Lung (tissue), 12 donors: ENCODE results near the gene ORC3. TPM values are rescaled to one million over a fixed set of nuclear protein-coding genes. Genes with fewer than 3 reads are reported as not detected.
"Not testable (repeated sequence)": the region's sequence is repeated elsewhere in the genome, so short reads cannot be mapped to it uniquely, and the experiment has no call there.

Experiments
- ATAC-seq: fragments of 200-7000 bp; cut with Tn5 transposase; one replicate; pipeline ENCODE4 v1.9.1; 2020; ENCODE audit warnings: moderate number of reproducible peaks; ENCODE audit not compliant: insufficient read depth, low FRiP score
- DNase-seq, 3 donors: peaks; one replicate each; pipeline ENCODE4 v3.0.0-alpha.2; 2013 to 2017
- H3K27ac ChIP-seq, 2 donors: one replicate each; pipeline ENCODE4 v1.5.1; 2013; ENCODE audit warnings: mild to moderate bottlenecking in 2 of 2, moderate library complexity in 2 of 2, control low read depth in 1 of 2, inconsistent platforms in 1 of 2, low read depth in 1 of 2, low read length in 1 of 2
- H3K27me3 ChIP-seq, 3 donors: one replicate each; pipeline ENCODE4 v1.5.1; 2013; ENCODE audit warnings: low read length in 2 of 3; ENCODE audit not compliant: control insufficient read depth in 3 of 3, insufficient read depth in 3 of 3
- H3K36me3 ChIP-seq, 4 donors: one replicate each; pipeline ENCODE4 v1.5.1; 2013; ENCODE audit warnings: low read length in 4 of 4, mild to moderate bottlenecking in 1 of 4, moderate library complexity in 1 of 4; ENCODE audit not compliant: control insufficient read depth in 4 of 4, insufficient read depth in 4 of 4
- H3K4me1 ChIP-seq, 5 donors: one replicate each; pipeline ENCODE4 v1.5.1; 2013; ENCODE audit warnings: low read length in 5 of 5, mild to moderate bottlenecking in 2 of 5, moderate library complexity in 1 of 5; ENCODE audit not compliant: control insufficient read depth in 5 of 5, insufficient read depth in 5 of 5
- H3K4me3 ChIP-seq: one replicate; pipeline ENCODE4 v1.5.1; 2013; ENCODE audit warnings: mild to moderate bottlenecking, control low read depth, moderate library complexity
- H3K9ac ChIP-seq, 2 donors: one replicate each; pipeline ENCODE4 v1.5.1; 2013; ENCODE audit warnings: low read length in 2 of 2, control low read depth in 1 of 2; ENCODE audit not compliant: insufficient read depth in 1 of 2
- H3K9me3 ChIP-seq, 4 donors: one replicate each; pipeline ENCODE4 v1.5.1; 2013; ENCODE audit warnings: low read length in 3 of 4, mild to moderate bottlenecking in 1 of 4, moderate library complexity in 1 of 4; ENCODE audit not compliant: control insufficient read depth in 4 of 4, insufficient read depth in 3 of 4
- WGBS, 2 donors: extraction: QIAGEN DNeasy Blood & Tissue Kit; methylation state at CpG; one replicate each; pipeline ENCODE4 v1.1.7; 2013; 5-methylcytosine and 5-hydroxymethylcytosine counted together
- polyA plus RNA-seq, 2 donors: library from polyadenylated mRNA; stranded (reverse); fragments of 200-250 nt; gene quantifications; one replicate each; pipeline ENCODE4 v1.2.1, GENCODE V29; 2013
- total RNA-seq, 2 donors: library from RNA; depleted of rRNA in 1 of 2; stranded (reverse); fragments of >200 nt in 1 of 2; gene quantifications; one replicate each; pipeline ENCODE4 v1.2.1, GENCODE V29; 2014 to 2021
- TF ChIP-seq, protein P1 (sequence below): IDR thresholded peaks from 2 replicates; pipeline ENCODE4 v1.5.1; 2012; ENCODE audit warnings: mild to moderate bottlenecking; ENCODE audit errors: control extremely low read depth, extremely low read depth
- donor health status: control.
- donor health status: control.
- donor health status: Bipolar disorder and iron deficiency.
- donor health status: healthy.
- donor health status: DM: yes; HTN: yes; CAD: no.

Gene ORC3
- total and polyA plus RNA-seq, 4 donors = 12.0 to 30.3 (median 16.8) TPM

- WGBS, 2 donors = 65 to 76% methylated on average over 4 of the region's 4 CpGs
- H3K4me1 ChIP-seq = peaks cover 6 to 17% (median 10%) of the 10 kb centered on the region in 5 donors
- TF ChIP-seq, protein P1, sequence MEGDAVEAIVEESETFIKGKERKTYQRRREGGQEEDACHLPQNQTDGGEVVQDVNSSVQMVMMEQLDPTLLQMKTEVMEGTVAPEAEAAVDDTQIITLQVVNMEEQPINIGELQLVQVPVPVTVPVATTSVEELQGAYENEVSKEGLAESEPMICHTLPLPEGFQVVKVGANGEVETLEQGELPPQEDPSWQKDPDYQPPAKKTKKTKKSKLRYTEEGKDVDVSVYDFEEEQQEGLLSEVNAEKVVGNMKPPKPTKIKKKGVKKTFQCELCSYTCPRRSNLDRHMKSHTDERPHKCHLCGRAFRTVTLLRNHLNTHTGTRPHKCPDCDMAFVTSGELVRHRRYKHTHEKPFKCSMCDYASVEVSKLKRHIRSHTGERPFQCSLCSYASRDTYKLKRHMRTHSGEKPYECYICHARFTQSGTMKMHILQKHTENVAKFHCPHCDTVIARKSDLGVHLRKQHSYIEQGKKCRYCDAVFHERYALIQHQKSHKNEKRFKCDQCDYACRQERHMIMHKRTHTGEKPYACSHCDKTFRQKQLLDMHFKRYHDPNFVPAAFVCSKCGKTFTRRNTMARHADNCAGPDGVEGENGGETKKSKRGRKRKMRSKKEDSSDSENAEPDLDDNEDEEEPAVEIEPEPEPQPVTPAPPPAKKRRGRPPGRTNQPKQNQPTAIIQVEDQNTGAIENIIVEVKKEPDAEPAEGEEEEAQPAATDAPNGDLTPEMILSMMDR = no peak
- peaks cover 0 to 10% (median 3%) of the 10 kb centered on the region in 4 donors for H3K36me3 ChIP-seq
- H3K27ac ChIP-seq = no peak overlapping the region
- ATAC-seq = no peak
- DNase-seq = no peak
- peaks cover 0 to 2% (median 0%) of the 10 kb centered on the region in 4 donors for H3K9me3 ChIP-seq
- H3K4me3 ChIP-seq = peak overlapping the region; percentile 97
- H3K27me3 ChIP-seq = no peaks in the 10 kb centered on the region
- peak overlapping the region in 1 of 2 donors; percentile 83 for H3K9ac ChIP-seq
These were observed 1.1 kb downstream of the ORC3 start for GRCh38 chr6:87590990-87591389.

GRCh38 chr6:87600576-87600975 lies 10.6 kb downstream of the ORC3 start:
- DNase-seq (no peak), ATAC-seq (no peak)
- Histone ChIP-seq H3K4me1 (no peaks in the 10 kb centered on the region), H3K9ac (no peak overlapping the region), H3K4me3 (no peak overlapping the region), H3K9me3 (no peaks in the 10 kb centered on the region), H3K36me3 (peaks cover 0 to 8% (median 4%) of the 10 kb centered on the region in 4 donors), H3K27ac (no peak overlapping the region), H3K27me3 (no peaks in the 10 kb centered on the region)
- WGBS, 2 donors = 31 to 59% methylated on average over 1 of the region's 1 CpG
- TF ChIP-seq, protein P1 = no peak

GRCh38 chr6:87606199-87606598 lies 16.3 kb downstream of the ORC3 start:
- peaks cover 0 to 21% (median 3%) of the 10 kb centered on the region in 4 donors for H3K36me3 ChIP-seq
- no peaks in the 10 kb centered on the region for H3K4me1 ChIP-seq
- no peaks in the 10 kb centered on the region for H3K27me3 ChIP-seq
- no peak overlapping the region for H3K27ac ChIP-seq
- TF ChIP-seq, protein P1 = no peak
- no peaks in the 10 kb centered on the region for H3K9me3 ChIP-seq
- H3K4me3 ChIP-seq = no peak overlapping the region
- ATAC-seq (no peak), DNase-seq (no peak)
- 84 to 93% methylated on average over 2 of the region's 2 CpGs for WGBS, 2 donors
- H3K9ac ChIP-seq = no peak overlapping the region

GRCh38 chr6:87608802-87609201 lies 18.9 kb downstream of the ORC3 start:
- 74 to 93% methylated on average over 3 of the region's 3 CpGs for WGBS, 2 donors
- H3K36me3 ChIP-seq = peaks cover 3 to 26% (median 7%) of the 10 kb centered on the region in 4 donors
- DNase-seq = no peak
- ATAC-seq = no peak
- H3K27me3 ChIP-seq = no peaks in the 10 kb centered on the region
- H3K9ac ChIP-seq = no peak overlapping the region
- H3K27ac ChIP-seq = no peak overlapping the region
- no peaks in the 10 kb centered on the region for H3K9me3 ChIP-seq
- H3K4me3 ChIP-seq = no peak overlapping the region
- TF ChIP-seq, protein P1 = no peak
- no peaks in the 10 kb centered on the region for H3K4me1 ChIP-seq

GRCh38 chr6:87613018-87613417 lies 23.1 kb downstream of the ORC3 start:
- H3K4me1 ChIP-seq, H3K9ac ChIP-seq, ATAC-seq, H3K9me3 ChIP-seq, H3K27me3 ChIP-seq, DNase-seq, H3K27ac ChIP-seq, H3K4me3 ChIP-seq: not testable (repeated sequence)
- peaks cover 3 to 20% (median 8%) of the 10 kb centered on the region in 4 donors for H3K36me3 ChIP-seq
- WGBS, 2 donors = 96 to 97% methylated on average over 2 of the region's 2 CpGs
